Left renal cortex interstitium (tissue), 4 donors: ENCODE results near the gene MAD2L1BP. TPM values are rescaled to one million over a fixed set of nuclear protein-coding genes. Genes with fewer than 3 reads are reported as not detected.
"Not testable (repeated sequence)": the region's sequence is repeated elsewhere in the genome, so short reads cannot be mapped to it uniquely, and the experiment has no call there.

Experiments
- DNase-seq, 4 donors: peaks; one replicate each; pipeline ENCODE4 v3.0.0-alpha.2; 2013; ENCODE audit warnings: low read depth in 4 of 4, low spot score in 2 of 4, missing footprints in 1 of 4
- polyA plus RNA-seq, 4 donors: library from polyadenylated mRNA; unstranded; fragments of 120-200 nt; gene quantifications; one replicate each; pipeline ENCODE4 v1.2.1, GENCODE V29; 2013; ENCODE audit not compliant: insufficient read length in 4 of 4

Gene MAD2L1BP
- polyA plus RNA-seq = 10 to 100 TPM; 21.7 to 30.4 (median 27.6) TPM

- DNase-seq = peak; percentile 57 to 74 (median 66)
Measured at GRCh38 chr6:43635387-43636307, at the start of gene MAD2L1BP. Gene MAD2L1BP, plus strand, starts transcription at chr6:43635840. Its CDS starts 36 bp downstream, at chr6:43635876.

GRCh38 chr6:43588194-43588593 is 47.4 kb upstream of the MAD2L1BP start:
- no peak for DNase-seq

GRCh38 chr6:43589564-43589963 is 46.1 kb upstream of the MAD2L1BP start:
- DNase-seq = not testable (repeated sequence)

- DNase-seq = no peak
Measured at GRCh38 chr6:43593938-43594337, 41.7 kb upstream of the MAD2L1BP start.

- DNase-seq = no peak
Measured at GRCh38 chr6:43600595-43600994, 35.0 kb upstream of the MAD2L1BP start.

GRCh38 chr6:43604174-43604573 is 31.5 kb upstream of the MAD2L1BP start:
- no peak for DNase-seq

- no peak for DNase-seq
Measured at GRCh38 chr6:43606019-43606418, 29.6 kb upstream of the MAD2L1BP start.

GRCh38 chr6:43608310-43608763 is 27.3 kb upstream of the MAD2L1BP start:
- DNase-seq = peak; percentile 39 to 60 (median 54)

GRCh38 chr6:43608807-43609206 is 26.8 kb upstream of the MAD2L1BP start:
- DNase-seq = no peak

- no peak for DNase-seq
Measured at GRCh38 chr6:43609402-43609801, 26.2 kb upstream of the MAD2L1BP start.

GRCh38 chr6:43610431-43610830 is 25.2 kb upstream of the MAD2L1BP start:
- no peak for DNase-seq

GRCh38 chr6:43613721-43614395 is 21.8 kb upstream of the MAD2L1BP start:
- DNase-seq = no peak

- no peak for DNase-seq
Measured at GRCh38 chr6:43614396-43614730, 21.3 kb upstream of the MAD2L1BP start.

GRCh38 chr6:43616725-43617472 is 18.7 kb upstream of the MAD2L1BP start:
- DNase-seq = no peak

- no peak for DNase-seq
Measured at GRCh38 chr6:43621078-43621835, 14.4 kb upstream of the MAD2L1BP start.

GRCh38 chr6:43621836-43622180 is 13.8 kb upstream of the MAD2L1BP start:
- no peak for DNase-seq

GRCh38 chr6:43622541-43622940 is 13.1 kb upstream of the MAD2L1BP start:
- DNase-seq = no peak

- no peak for DNase-seq
Measured at GRCh38 chr6:43623880-43624785, 11.5 kb upstream of the MAD2L1BP start.

GRCh38 chr6:43624786-43625288 is 10.8 kb upstream of the MAD2L1BP start:
- DNase-seq = no peak
